Stimulated activated naive CD8-positive, alpha-beta T cell treated with anti-CD3 and anti-CD28 coated beads, Interleukin-15, amount 100 ng/mL, for 72 hours (primary cell): ENCODE measurements around the gene ZNF624.
"Not testable (repeated sequence)": the region's sequence is repeated elsewhere in the genome, so short reads cannot be mapped to it uniquely, and the experiment has no call there.

Source experiments
- ATAC-seq: fragments of 150-1000 bp; cut with Tn5 transposase; 2 replicates; pipeline ENCODE4 v1.10.0; 2021; ENCODE audit warnings: mild to moderate bottlenecking, moderate library complexity
- DNase-seq, 2 donors: peaks; one replicate each; pipeline ENCODE4 v3.0.0; 2021 to 2022
- H3K27ac Mint-ChIP-seq, 2 donors: one replicate each; pipeline ENCODE4 v1.8.0; 2022; ENCODE audit warnings: mild to moderate bottlenecking in 2 of 2, mixed read lengths in 2 of 2, moderate library complexity in 2 of 2
- H3K27me3 Mint-ChIP-seq: one replicate; pipeline ENCODE4 v1.8.0; 2022; ENCODE audit warnings: mixed read lengths
- H3K4me1 Mint-ChIP-seq: one replicate; pipeline ENCODE4 v1.8.0; 2022; ENCODE audit warnings: mild to moderate bottlenecking, mixed read lengths
- H3K4me3 Mint-ChIP-seq, 2 donors: one replicate each; pipeline ENCODE4 v1.8.0; 2022; ENCODE audit warnings: mild to moderate bottlenecking in 2 of 2, mixed read lengths in 2 of 2, moderate library complexity in 1 of 2
- H3K9me3 Mint-ChIP-seq, 2 donors: one replicate each; pipeline ENCODE4 v1.8.0; 2022; ENCODE audit warnings: mixed read lengths in 2 of 2

The ZNF624 gene

GRCh38 chr17:16653367-16654041, at the start of gene ZNF624:
ZNF624 (minus strand) TSS chr17:16653850.
- Mint-ChIP-seq H3K4me1 (peaks cover 16% of the 10 kb centered on the region), H3K27ac (peak within 1 kb of the TSS; percentile 93 to 97), H3K27me3 (peaks cover 9% of the 10 kb centered on the region), H3K4me3 (peak within 1 kb of the TSS; percentile 93 to 96), H3K9me3 (no peaks in the 10 kb centered on the region)
- DNase-seq = peak; percentile 85 to 89
- peak; percentile 98 for ATAC-seq

- H3K4me1 Mint-ChIP-seq, H3K9me3 Mint-ChIP-seq, H3K27me3 Mint-ChIP-seq, H3K4me3 Mint-ChIP-seq, ATAC-seq, DNase-seq: not testable (repeated sequence)
- H3K27ac Mint-ChIP-seq = peak overlapping the region in 1 of 2 donors; percentile 7
These were observed 44.0 kb upstream of the ZNF624 start for GRCh38 chr17:16697603-16698002.

- not testable (repeated sequence) for H3K9me3 Mint-ChIP-seq, DNase-seq, H3K27ac Mint-ChIP-seq, H3K4me1 Mint-ChIP-seq, H3K27me3 Mint-ChIP-seq
- ATAC-seq = peak; percentile 35
- H3K4me3 Mint-ChIP-seq = peak overlapping the region; percentile 9 to 34
These were observed 36.8 kb upstream of the ZNF624 start for GRCh38 chr17:16690447-16690846.

GRCh38 chr17:16689731-16690281, 36.2 kb upstream of the ZNF624 start, which contains the start of gene CCDC144A:
CCDC144A (plus strand) TSS chr17:16690241; CDS start chr17:16690401, 160 bp downstream.
- not testable (repeated sequence) for H3K4me1 Mint-ChIP-seq, H3K9me3 Mint-ChIP-seq, H3K27me3 Mint-ChIP-seq, H3K27ac Mint-ChIP-seq
- DNase-seq (peak; percentile 73 to 82), ATAC-seq (peak; percentile 88)
- peak within 1 kb of the TSS; percentile 9 to 34 for H3K4me3 Mint-ChIP-seq

GRCh38 chr17:16687151-16687550, 33.5 kb upstream of the ZNF624 start:
- H3K4me1 Mint-ChIP-seq, H3K27ac Mint-ChIP-seq, H3K9me3 Mint-ChIP-seq, DNase-seq, ATAC-seq, H3K4me3 Mint-ChIP-seq: not testable (repeated sequence)
- peaks cover 22% of the 10 kb centered on the region for H3K27me3 Mint-ChIP-seq

GRCh38 chr17:16686019-16686418, 32.4 kb upstream of the ZNF624 start:
- H3K4me1 Mint-ChIP-seq, ATAC-seq, H3K9me3 Mint-ChIP-seq, H3K4me3 Mint-ChIP-seq, H3K27ac Mint-ChIP-seq, DNase-seq: not testable (repeated sequence)
- peaks cover 31% of the 10 kb centered on the region for H3K27me3 Mint-ChIP-seq

GRCh38 chr17:16683290-16684138, 29.9 kb upstream of the ZNF624 start:
- not testable (repeated sequence) for H3K9me3 Mint-ChIP-seq, H3K27ac Mint-ChIP-seq
- H3K4me3 Mint-ChIP-seq = peak overlapping the region in 1 of 2 donors; percentile 63

GRCh38 chr17:16676676-16677268, 23.1 kb upstream of the ZNF624 start:
- H3K9me3 Mint-ChIP-seq = no peaks in the 10 kb centered on the region
- ATAC-seq (no peak), DNase-seq (no peak)
- H3K4me3 Mint-ChIP-seq = no peak overlapping the region
- H3K4me1 Mint-ChIP-seq = no peaks in the 10 kb centered on the region
- no peak overlapping the region for H3K27ac Mint-ChIP-seq
- H3K27me3 Mint-ChIP-seq = peaks cover 13% of the 10 kb centered on the region

More at GRCh38 chr17:16683290-16684138, 29.9 kb upstream of the ZNF624 start:
- not testable (repeated sequence) for ATAC-seq, H3K4me1 Mint-ChIP-seq, DNase-seq
- peaks cover 39% of the 10 kb centered on the region for H3K27me3 Mint-ChIP-seq

- DNase-seq = peak in 1 of 2 donors; percentile 18
- ATAC-seq = peak; percentile 59
- peak overlapping the region; percentile 81 to 85 for H3K4me3 Mint-ChIP-seq
- not testable (repeated sequence) for H3K27ac Mint-ChIP-seq, H3K4me1 Mint-ChIP-seq, H3K9me3 Mint-ChIP-seq
- peaks cover 49% of the 10 kb centered on the region for H3K27me3 Mint-ChIP-seq
These were observed 13.4 kb upstream of the ZNF624 start for GRCh38 chr17:16666907-16667636.

GRCh38 chr17:16666553-16666906, 12.9 kb upstream of the ZNF624 start:
- not testable (repeated sequence) for H3K9me3 Mint-ChIP-seq, DNase-seq, H3K27ac Mint-ChIP-seq, H3K4me1 Mint-ChIP-seq, ATAC-seq
- peaks cover 52% of the 10 kb centered on the region for H3K27me3 Mint-ChIP-seq
- peak overlapping the region; percentile 29 to 85 for H3K4me3 Mint-ChIP-seq

GRCh38 chr17:16662936-16663335, 9.3 kb upstream of the ZNF624 start:
- no peak overlapping the region for H3K27ac Mint-ChIP-seq
- H3K4me1 Mint-ChIP-seq = peaks cover 5% of the 10 kb centered on the region
- H3K27me3 Mint-ChIP-seq = peaks cover 50% of the 10 kb centered on the region
- DNase-seq = no peak
- H3K9me3 Mint-ChIP-seq = peaks cover 0 to 3% of the 10 kb centered on the region in 2 donors
- no peak for ATAC-seq
- no peak overlapping the region for H3K4me3 Mint-ChIP-seq

GRCh38 chr17:16661217-16661616, 7.6 kb upstream of the ZNF624 start:
- H3K27me3 Mint-ChIP-seq = peaks cover 38% of the 10 kb centered on the region
- H3K9me3 Mint-ChIP-seq = peaks cover 0 to 3% of the 10 kb centered on the region in 2 donors
- no peak overlapping the region for H3K4me3 Mint-ChIP-seq
- H3K4me1 Mint-ChIP-seq = no peaks in the 10 kb centered on the region
- no peak for ATAC-seq
- H3K27ac Mint-ChIP-seq = no peak overlapping the region
- DNase-seq = no peak

GRCh38 chr17:16652847-16653366, 743 bp downstream of the ZNF624 start:
- Mint-ChIP-seq H3K4me3 (peak overlapping the region; percentile 93 to 96), H3K27me3 (peaks cover 3% of the 10 kb centered on the region), H3K27ac (peak overlapping the region; percentile 44 to 97), H3K9me3 (no peaks in the 10 kb centered on the region), H3K4me1 (peaks cover 16% of the 10 kb centered on the region)
- DNase-seq (no peak), ATAC-seq (no peak)

GRCh38 chr17:16652252-16652651, 1.4 kb downstream of the ZNF624 start:
- no peaks in the 10 kb centered on the region for H3K27me3 Mint-ChIP-seq
- H3K27ac Mint-ChIP-seq = no peak overlapping the region
- no peak for ATAC-seq
- no peak overlapping the region for H3K4me3 Mint-ChIP-seq
- DNase-seq = no peak
- peaks cover 16% of the 10 kb centered on the region for H3K4me1 Mint-ChIP-seq
- no peaks in the 10 kb centered on the region for H3K9me3 Mint-ChIP-seq

- peaks cover 16% of the 10 kb centered on the region for H3K4me1 Mint-ChIP-seq
- ATAC-seq = no peak
- H3K27ac Mint-ChIP-seq = no peak overlapping the region
- H3K27me3 Mint-ChIP-seq = no peaks in the 10 kb centered on the region
- no peak for DNase-seq
- no peak overlapping the region for H3K4me3 Mint-ChIP-seq
- H3K9me3 Mint-ChIP-seq = no peaks in the 10 kb centered on the region
These were observed 4.1 kb downstream of the ZNF624 start for GRCh38 chr17:16649585-16649984.
